ENCODE results near the gene OR6V1.

DNA sequence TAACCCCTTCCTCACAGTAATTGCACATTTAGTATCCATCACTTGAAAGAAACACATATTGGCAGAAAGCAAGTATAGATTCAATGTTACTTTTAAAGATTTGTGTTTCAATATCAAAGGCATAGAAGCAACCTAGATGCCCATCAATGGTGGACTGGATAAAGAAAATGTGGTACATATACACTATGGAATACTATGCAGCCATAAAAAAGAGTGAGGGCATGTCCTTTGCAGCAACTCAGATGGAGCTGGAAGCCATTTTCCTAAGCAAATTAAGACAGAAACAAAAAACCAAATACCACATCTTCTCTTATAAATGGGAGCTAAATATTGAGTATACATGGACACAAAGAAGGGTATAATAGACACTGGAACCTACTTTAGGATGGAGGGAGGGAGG is 3.6 kb downstream of the OR6V1 start:
- TF ChIP-seq, protein P1, sequence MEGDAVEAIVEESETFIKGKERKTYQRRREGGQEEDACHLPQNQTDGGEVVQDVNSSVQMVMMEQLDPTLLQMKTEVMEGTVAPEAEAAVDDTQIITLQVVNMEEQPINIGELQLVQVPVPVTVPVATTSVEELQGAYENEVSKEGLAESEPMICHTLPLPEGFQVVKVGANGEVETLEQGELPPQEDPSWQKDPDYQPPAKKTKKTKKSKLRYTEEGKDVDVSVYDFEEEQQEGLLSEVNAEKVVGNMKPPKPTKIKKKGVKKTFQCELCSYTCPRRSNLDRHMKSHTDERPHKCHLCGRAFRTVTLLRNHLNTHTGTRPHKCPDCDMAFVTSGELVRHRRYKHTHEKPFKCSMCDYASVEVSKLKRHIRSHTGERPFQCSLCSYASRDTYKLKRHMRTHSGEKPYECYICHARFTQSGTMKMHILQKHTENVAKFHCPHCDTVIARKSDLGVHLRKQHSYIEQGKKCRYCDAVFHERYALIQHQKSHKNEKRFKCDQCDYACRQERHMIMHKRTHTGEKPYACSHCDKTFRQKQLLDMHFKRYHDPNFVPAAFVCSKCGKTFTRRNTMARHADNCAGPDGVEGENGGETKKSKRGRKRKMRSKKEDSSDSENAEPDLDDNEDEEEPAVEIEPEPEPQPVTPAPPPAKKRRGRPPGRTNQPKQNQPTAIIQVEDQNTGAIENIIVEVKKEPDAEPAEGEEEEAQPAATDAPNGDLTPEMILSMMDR (IDR thresholded peaks at IDR 0.05) = no peak
- TF ChIP-seq POLR2AphosphoS5 (IDR thresholded peaks at IDR 0.05) = no peak
